Adrenal gland (tissue), 5 donors: ENCODE data around the gene PHKA2.

Experiments
- POLR2A ChIP-seq, 2 donors: fragments of 450-650 bp; IDR thresholded peaks; one replicate each; pipeline ENCODE4 v1.6.1; 2017; ENCODE audit warnings: antibody characterized with exemption in 2 of 2, mild to moderate bottlenecking in 2 of 2, moderate library complexity in 1 of 2
- TF ChIP-seq, protein P1 (sequence below), 6 experiments: fragments of 450-650 bp in 4 of 6; fragments of 200-600 bp in 2 of 6; sonication (generic) in 1 of 6; IDR thresholded peaks; 1 replicate in 5 of 6; 2 replicates in 1 of 6; pipeline versions ENCODE4 v1.5.1 to v1.8.0; 2016 to 2021; ENCODE audit warnings: antibody characterized with exemption in 6 of 6, mild to moderate bottlenecking in 2 of 6, moderate library complexity in 1 of 6
- donor health status: DM: no; HTN: no; CAD: no.

DNA sequence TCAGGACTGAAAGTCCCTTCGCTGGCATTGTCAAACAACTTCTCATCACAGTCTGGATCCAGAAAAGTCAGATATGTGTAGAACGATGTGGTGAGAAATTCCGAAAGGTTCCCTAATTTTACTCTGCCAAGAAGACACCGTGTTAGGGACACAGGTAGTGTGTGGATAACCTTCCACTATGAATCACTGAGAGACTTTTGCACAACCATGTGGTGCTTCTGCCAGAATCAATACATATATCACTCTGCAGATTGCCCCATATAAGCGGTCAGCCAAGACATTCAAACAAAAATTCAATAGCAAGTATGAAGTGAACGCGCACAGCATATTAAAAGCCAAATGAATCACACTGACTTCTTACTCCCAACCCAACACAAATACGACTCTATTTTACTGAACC lies 63.8 kb downstream of the PHKA2 start:
- TF ChIP-seq, protein P1, sequence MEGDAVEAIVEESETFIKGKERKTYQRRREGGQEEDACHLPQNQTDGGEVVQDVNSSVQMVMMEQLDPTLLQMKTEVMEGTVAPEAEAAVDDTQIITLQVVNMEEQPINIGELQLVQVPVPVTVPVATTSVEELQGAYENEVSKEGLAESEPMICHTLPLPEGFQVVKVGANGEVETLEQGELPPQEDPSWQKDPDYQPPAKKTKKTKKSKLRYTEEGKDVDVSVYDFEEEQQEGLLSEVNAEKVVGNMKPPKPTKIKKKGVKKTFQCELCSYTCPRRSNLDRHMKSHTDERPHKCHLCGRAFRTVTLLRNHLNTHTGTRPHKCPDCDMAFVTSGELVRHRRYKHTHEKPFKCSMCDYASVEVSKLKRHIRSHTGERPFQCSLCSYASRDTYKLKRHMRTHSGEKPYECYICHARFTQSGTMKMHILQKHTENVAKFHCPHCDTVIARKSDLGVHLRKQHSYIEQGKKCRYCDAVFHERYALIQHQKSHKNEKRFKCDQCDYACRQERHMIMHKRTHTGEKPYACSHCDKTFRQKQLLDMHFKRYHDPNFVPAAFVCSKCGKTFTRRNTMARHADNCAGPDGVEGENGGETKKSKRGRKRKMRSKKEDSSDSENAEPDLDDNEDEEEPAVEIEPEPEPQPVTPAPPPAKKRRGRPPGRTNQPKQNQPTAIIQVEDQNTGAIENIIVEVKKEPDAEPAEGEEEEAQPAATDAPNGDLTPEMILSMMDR (IDR thresholded peaks at IDR 0.05): no peak
- TF ChIP-seq POLR2A (IDR thresholded peaks at IDR 0.05): no peak
